ENCODE measurements around the gene SNAP91. TPM values are rescaled to one million over a fixed set of nuclear protein-coding genes. Genes with fewer than 3 reads are reported as not detected.

SNAP91 gene
- total and polyA plus RNA-seq, 9 of the 15 experiments (the other 6 are each of a cell fraction or from before 2014, with no cell fraction given), result not detected

DNA sequence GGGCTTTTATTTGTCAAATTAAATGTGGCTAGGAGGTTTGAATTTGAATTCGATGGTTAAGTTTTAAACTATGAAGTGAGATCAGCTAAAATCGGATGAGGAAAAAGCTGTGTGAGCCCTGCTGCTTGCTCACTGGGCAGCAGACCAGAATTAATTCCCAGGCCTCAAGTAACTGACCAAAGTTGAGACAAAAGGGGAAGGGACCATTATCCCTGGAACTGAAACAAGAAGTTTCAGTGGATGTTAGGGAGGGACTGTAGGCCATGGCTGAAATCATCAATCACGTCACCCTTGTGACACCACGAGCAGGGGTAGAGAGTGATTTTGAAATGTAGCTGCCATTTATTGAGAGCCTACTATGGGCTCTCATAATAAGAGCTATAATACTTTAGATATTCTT, 203.5 kb downstream of the SNAP91 start:
- H2AFZ ChIP-seq (ENCODE audit: low read depth, low read length), result no peak overlapping the region
- no peak for FAIRE-seq
- CTCF ChIA-PET (ENCODE audit: low intra/inter-chr PET ratio), result no interaction called here
- no peak for ATAC-seq
- intact Hi-C loops (cut with micrococcal nuclease), result no loop called here
- H3K36me3 ChIP-seq (ENCODE audit: control insufficient read depth, insufficient read depth, low read length), result no peaks in the 10 kb centered on the region
- no peak overlapping the region for H3K4me3 ChIP-seq
- TF ChIP-seq, protein P1, sequence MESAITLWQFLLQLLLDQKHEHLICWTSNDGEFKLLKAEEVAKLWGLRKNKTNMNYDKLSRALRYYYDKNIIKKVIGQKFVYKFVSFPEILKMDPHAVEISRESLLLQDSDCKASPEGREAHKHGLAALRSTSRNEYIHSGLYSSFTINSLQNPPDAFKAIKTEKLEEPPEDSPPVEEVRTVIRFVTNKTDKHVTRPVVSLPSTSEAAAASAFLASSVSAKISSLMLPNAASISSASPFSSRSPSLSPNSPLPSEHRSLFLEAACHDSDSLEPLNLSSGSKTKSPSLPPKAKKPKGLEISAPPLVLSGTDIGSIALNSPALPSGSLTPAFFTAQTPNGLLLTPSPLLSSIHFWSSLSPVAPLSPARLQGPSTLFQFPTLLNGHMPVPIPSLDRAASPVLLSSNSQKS (CRISPR knock-in tag; IDR thresholded peaks at IDR 0.05), result no peak
- TF ChIP-seq, protein P2, sequence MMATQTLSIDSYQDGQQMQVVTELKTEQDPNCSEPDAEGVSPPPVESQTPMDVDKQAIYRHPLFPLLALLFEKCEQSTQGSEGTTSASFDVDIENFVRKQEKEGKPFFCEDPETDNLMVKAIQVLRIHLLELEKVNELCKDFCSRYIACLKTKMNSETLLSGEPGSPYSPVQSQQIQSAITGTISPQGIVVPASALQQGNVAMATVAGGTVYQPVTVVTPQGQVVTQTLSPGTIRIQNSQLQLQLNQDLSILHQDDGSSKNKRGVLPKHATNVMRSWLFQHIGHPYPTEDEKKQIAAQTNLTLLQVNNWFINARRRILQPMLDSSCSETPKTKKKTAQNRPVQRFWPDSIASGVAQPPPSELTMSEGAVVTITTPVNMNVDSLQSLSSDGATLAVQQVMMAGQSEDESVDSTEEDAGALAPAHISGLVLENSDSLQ (IDR thresholded peaks at IDR 0.05), result peak; percentile 62; the same call in 1 of the 2 replicates
- TF ChIP-seq MEIS2 (IDR thresholded peaks at IDR 0.05; ENCODE audit: partially characterized antibody), result peak; percentile 81
- TF ChIP-seq, protein P3, sequence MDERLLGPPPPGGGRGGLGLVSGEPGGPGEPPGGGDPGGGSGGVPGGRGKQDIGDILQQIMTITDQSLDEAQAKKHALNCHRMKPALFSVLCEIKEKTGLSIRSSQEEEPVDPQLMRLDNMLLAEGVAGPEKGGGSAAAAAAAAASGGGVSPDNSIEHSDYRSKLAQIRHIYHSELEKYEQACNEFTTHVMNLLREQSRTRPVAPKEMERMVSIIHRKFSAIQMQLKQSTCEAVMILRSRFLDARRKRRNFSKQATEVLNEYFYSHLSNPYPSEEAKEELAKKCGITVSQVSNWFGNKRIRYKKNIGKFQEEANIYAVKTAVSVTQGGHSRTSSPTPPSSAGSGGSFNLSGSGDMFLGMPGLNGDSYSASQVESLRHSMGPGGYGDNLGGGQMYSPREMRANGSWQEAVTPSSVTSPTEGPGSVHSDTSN (CRISPR knock-in tag; IDR thresholded peaks at IDR 0.05; ENCODE audit: low read depth), result no peak
- TF ChIP-seq, protein P3 (tag; conservative IDR thresholded peaks at IDR 0.05; ENCODE audit: low read depth), result peak; percentile 69
- no TSS peak for BruUV-seq (replicated peaks)
- 0% methylated on average over 4 of the region's 4 CpGs for WGBS (ENCODE audit: insufficient coverage, low coverage, missing lambda C conversion rate)
- POLR2A ChIA-PET, result no interaction called here
- no peaks in the 10 kb centered on the region for H3K9me3 ChIP-seq (replicated peaks; ENCODE audit: control insufficient read depth, insufficient read depth, low read depth, low read length)
- H4K20me1 ChIP-seq (replicated peaks; ENCODE audit: control insufficient read depth, insufficient read depth, low read length), result no peaks in the 10 kb centered on the region
- in situ Hi-C loops (cut with MboI), result no loop called here
- no peak overlapping the region for H3K4me2 ChIP-seq (ENCODE audit: insufficient read depth, low read length)
- no peak for DNase-seq (ENCODE audit: extremely low read depth in 1 of 4, low spot score in 3 of 4)
- H3K9me1 ChIP-seq (ENCODE audit: control insufficient read depth, insufficient read depth, low read length), result no peaks in the 10 kb centered on the region
- no peak overlapping the region for H3K9ac ChIP-seq (ENCODE audit: insufficient read depth in 1 of 2, low read depth in 2 of 2, low read length in 2 of 2)
- no peaks in the 10 kb centered on the region for H3K79me2 ChIP-seq (ENCODE audit: control insufficient read depth, insufficient read depth, low read length)
- no peak overlapping the region for H3K27ac ChIP-seq (ENCODE audit: extremely low read depth, low read depth, low read length)
- H3K27me3 ChIP-seq (ENCODE audit: control insufficient read depth in 2 of 2, insufficient read depth in 2 of 2, low read length in 2 of 2), result no peaks in the 10 kb centered on the region; a peak in 1 of 5 replicates
- H3K4me1 ChIP-seq (replicated peaks in 1 of 2; ENCODE audit: control insufficient read depth in 2 of 2, insufficient read depth in 2 of 2, low read length in 2 of 2), result no peaks in the 10 kb centered on the region

Other genes starting within 250 kb of the SNAP91 start
- gene PRSS35, start 196.6 kb downstream of the SNAP91 start, total RNA-seq (2014; rRNA removed), result not detected in 2 replicates
- not detected in 2 replicates for gene PRSS35, start 196.6 kb downstream of the SNAP91 start, total RNA-seq (2014; rRNA removed; fragmentation: Illumina TruSeq; extraction: Trizol)
- gene PRSS35, start 196.6 kb downstream of the SNAP91 start, total RNA-seq (2015; rRNA removed; fragmentation: Illumina TruSeq; extraction: Trizol), result not detected in 2 replicates
- gene PRSS35, start 196.6 kb downstream of the SNAP91 start, total RNA-seq (2021), result not detected in 2 replicates
- gene PRSS35, start 196.6 kb downstream of the SNAP91 start, polyA plus RNA-seq (2011; rRNA removed), result not detected in 2 replicates
- gene PRSS35, start 196.6 kb downstream of the SNAP91 start, polyA plus RNA-seq (2014; fragmentation: Illumina TruSeq; extraction: Trizol), result not detected in 2 replicates
- gene PRSS35, start 196.6 kb downstream of the SNAP91 start, polyA plus RNA-seq (2014; fragmentation: Nextera tagmentation; extraction: Ambion mirVana), result not detected
- gene PRSS35, start 196.6 kb downstream of the SNAP91 start, polyA plus RNA-seq (2014; rRNA removed), result not detected in 2 replicates
- not detected in 2 replicates for gene RIPPLY2, start 144.3 kb upstream of the SNAP91 start, total RNA-seq (2014; rRNA removed)
- gene RIPPLY2, start 144.3 kb upstream of the SNAP91 start, total RNA-seq (2014; rRNA removed; fragmentation: Illumina TruSeq; extraction: Trizol), result not detected in 2 replicates
- not detected in 2 replicates for gene RIPPLY2, start 144.3 kb upstream of the SNAP91 start, total RNA-seq (2015; rRNA removed; fragmentation: Illumina TruSeq; extraction: Trizol)
- gene RIPPLY2, start 144.3 kb upstream of the SNAP91 start, total RNA-seq (2021), result not detected in 2 replicates
- gene RIPPLY2, start 144.3 kb upstream of the SNAP91 start, polyA plus RNA-seq (2011; rRNA removed), result not detected in 2 replicates
- gene RIPPLY2, start 144.3 kb upstream of the SNAP91 start, polyA plus RNA-seq (2014; fragmentation: Illumina TruSeq; extraction: Trizol), result not detected in 2 replicates
- not detected for gene RIPPLY2, start 144.3 kb upstream of the SNAP91 start, polyA plus RNA-seq (2014; fragmentation: Nextera tagmentation; extraction: Ambion mirVana)
- gene RIPPLY2, start 144.3 kb upstream of the SNAP91 start, polyA plus RNA-seq (2014; rRNA removed), result not detected in 2 replicates
- gene CYB5R4, start 150.6 kb upstream of the SNAP91 start, total RNA-seq (2014; rRNA removed), result 12.4 and 19.3 TPM in 2 replicates
- 19.0 and 21.2 TPM in 2 replicates for gene CYB5R4, start 150.6 kb upstream of the SNAP91 start, total RNA-seq (2014; rRNA removed; fragmentation: Illumina TruSeq; extraction: Trizol)
- 16.9 and 17.4 TPM in 2 replicates for gene CYB5R4, start 150.6 kb upstream of the SNAP91 start, total RNA-seq (2015; rRNA removed; fragmentation: Illumina TruSeq; extraction: Trizol)
- 22.4 and 24.2 TPM in 2 replicates for gene CYB5R4, start 150.6 kb upstream of the SNAP91 start, total RNA-seq (2021)
- gene CYB5R4, start 150.6 kb upstream of the SNAP91 start, polyA plus RNA-seq (2011; rRNA removed), result 17.6 and 23.1 TPM in 2 replicates
- gene CYB5R4, start 150.6 kb upstream of the SNAP91 start, polyA plus RNA-seq (2014; fragmentation: Illumina TruSeq; extraction: Trizol), result 14.8 and 18.4 TPM in 2 replicates
- gene CYB5R4, start 150.6 kb upstream of the SNAP91 start, polyA plus RNA-seq (2014; fragmentation: Nextera tagmentation; extraction: Ambion mirVana), result 10 to 100 TPM in 1 of 2 experiments, 1 to 10 TPM in 1; 5.9 to 10.1 TPM
- 14.5 and 19.0 TPM in 2 replicates for gene CYB5R4, start 150.6 kb upstream of the SNAP91 start, polyA plus RNA-seq (2014; rRNA removed)

Data from K562 (cell line).